ENCODE results near the gene TRAPPC10.

The TRAPPC10 gene

GRCh38 chr21:44011123-44011522, 986 bp upstream of the TRAPPC10 start:
- H3K27ac Mint-ChIP-seq: peak overlapping the region; percentile 97 to 98
- H3K4me3 Mint-ChIP-seq: peak overlapping the region; percentile 89 to 95
- H3K27me3 Mint-ChIP-seq: no peaks in the 10 kb centered on the region
- H3K9me3 Mint-ChIP-seq: no peaks in the 10 kb centered on the region
- DNase-seq (no peak), ATAC-seq (no peak)
- peaks cover 39% of the 10 kb centered on the region for H3K4me1 Mint-ChIP-seq

GRCh38 chr21:44012474-44013379, 618 bp downstream of the TRAPPC10 start:
- H3K4me3 Mint-ChIP-seq: peak overlapping the region; percentile 87 to 91
- no peaks in the 10 kb centered on the region for H3K27me3 Mint-ChIP-seq
- peak overlapping the region; percentile 81 to 86 for H3K27ac Mint-ChIP-seq
- no peaks in the 10 kb centered on the region for H3K9me3 Mint-ChIP-seq
- H3K4me1 Mint-ChIP-seq: peaks cover 55% of the 10 kb centered on the region
- ATAC-seq: peak; percentile 87
- peak; percentile 90 to 92 for DNase-seq

GRCh38 chr21:44013380-44014088, 1.4 kb downstream of the TRAPPC10 start:
- no peaks in the 10 kb centered on the region for H3K9me3 Mint-ChIP-seq

GRCh38 chr21:44017601-44018000, 5.5 kb downstream of the TRAPPC10 start:
- H3K4me1 Mint-ChIP-seq: peaks cover 95% of the 10 kb centered on the region
- H3K4me3 Mint-ChIP-seq: peak overlapping the region; percentile 33 to 39
- no peaks in the 10 kb centered on the region for H3K9me3 Mint-ChIP-seq
- peak overlapping the region in 1 of 2 donors; percentile 4 for H3K27ac Mint-ChIP-seq
- H3K27me3 Mint-ChIP-seq: no peaks in the 10 kb centered on the region
- ATAC-seq (no peak), DNase-seq (no peak)

More at GRCh38 chr21:44013380-44014088, 1.4 kb downstream of the TRAPPC10 start:
- ATAC-seq (peak; percentile 3), DNase-seq (peak in 1 of 2 donors; percentile 45)
- Mint-ChIP-seq H3K27ac (peak overlapping the region; percentile 81 to 86), H3K4me1 (peaks cover 63% of the 10 kb centered on the region), H3K27me3 (no peaks in the 10 kb centered on the region), H3K4me3 (peak overlapping the region; percentile 87 to 91)

GRCh38 chr21:44018127-44018526, 6.0 kb downstream of the TRAPPC10 start:
- Mint-ChIP-seq H3K4me1 (peaks cover 99% of the 10 kb centered on the region), H3K4me3 (peak overlapping the region; percentile 33 to 39), H3K9me3 (no peaks in the 10 kb centered on the region), H3K27me3 (no peaks in the 10 kb centered on the region), H3K27ac (peak overlapping the region in 1 of 2 donors; percentile 59)
- ATAC-seq (no peak), DNase-seq (no peak)

GRCh38 chr21:44018813-44019567, 6.9 kb downstream of the TRAPPC10 start:
- Mint-ChIP-seq H3K9me3 (no peaks in the 10 kb centered on the region), H3K4me1 (peaks cover 99% of the 10 kb centered on the region), H3K27me3 (no peaks in the 10 kb centered on the region), H3K27ac (peak overlapping the region; percentile 54 to 92), H3K4me3 (peak overlapping the region; percentile 67)
- DNase-seq (peak in 1 of 2 donors; percentile 24), ATAC-seq (peak; percentile 71)

GRCh38 chr21:44019568-44019958, 7.5 kb downstream of the TRAPPC10 start:
- DNase-seq: no peak
- Mint-ChIP-seq H3K27me3 (no peaks in the 10 kb centered on the region), H3K4me3 (peak overlapping the region; percentile 67), H3K27ac (peak overlapping the region; percentile 54 to 92), H3K9me3 (no peaks in the 10 kb centered on the region), H3K4me1 (peaks cover 99% of the 10 kb centered on the region)
- no peak for ATAC-seq

GRCh38 chr21:44020551-44020950, 8.4 kb downstream of the TRAPPC10 start:
- Mint-ChIP-seq H3K4me3 (no peak overlapping the region), H3K27ac (peak overlapping the region in 1 of 2 donors; percentile 28), H3K27me3 (no peaks in the 10 kb centered on the region), H3K9me3 (no peaks in the 10 kb centered on the region), H3K4me1 (peaks cover 99% of the 10 kb centered on the region)
- DNase-seq (no peak), ATAC-seq (no peak)

- DNase-seq (no peak), ATAC-seq (no peak)
- Mint-ChIP-seq H3K9me3 (no peaks in the 10 kb centered on the region), H3K27ac (peak overlapping the region; percentile 0 to 28), H3K4me3 (peak overlapping the region; percentile 4 to 34), H3K27me3 (no peaks in the 10 kb centered on the region), H3K4me1 (peaks cover 99% of the 10 kb centered on the region)
Observed at GRCh38 chr21:44021064-44021463, 9.0 kb downstream of the TRAPPC10 start.

- no peak overlapping the region for H3K27ac Mint-ChIP-seq
- DNase-seq: no peak
- H3K4me1 Mint-ChIP-seq: peaks cover 98% of the 10 kb centered on the region
- no peaks in the 10 kb centered on the region for H3K27me3 Mint-ChIP-seq
- H3K9me3 Mint-ChIP-seq: peaks cover 0 to 6% of the 10 kb centered on the region in 2 donors
- peak; percentile 56 for ATAC-seq
- H3K4me3 Mint-ChIP-seq: no peak overlapping the region
Observed at GRCh38 chr21:44024257-44024656, 12.1 kb downstream of the TRAPPC10 start.

GRCh38 chr21:44024887-44025353, 12.8 kb downstream of the TRAPPC10 start:
- peaks cover 98% of the 10 kb centered on the region for H3K4me1 Mint-ChIP-seq
- H3K4me3 Mint-ChIP-seq: peak overlapping the region; percentile 5 to 77
- H3K27me3 Mint-ChIP-seq: no peaks in the 10 kb centered on the region
- ATAC-seq (no peak), DNase-seq (no peak)
- peaks cover 0 to 6% of the 10 kb centered on the region in 2 donors for H3K9me3 Mint-ChIP-seq
- H3K27ac Mint-ChIP-seq: no peak overlapping the region

GRCh38 chr21:44027607-44028286, 15.6 kb downstream of the TRAPPC10 start:
- H3K27me3 Mint-ChIP-seq: no peaks in the 10 kb centered on the region
- peaks cover 0 to 6% of the 10 kb centered on the region in 2 donors for H3K9me3 Mint-ChIP-seq
- peaks cover 88% of the 10 kb centered on the region for H3K4me1 Mint-ChIP-seq
- no peak for ATAC-seq
- DNase-seq: no peak
- no peak overlapping the region for H3K4me3 Mint-ChIP-seq
- peak overlapping the region in 1 of 2 donors; percentile 44 for H3K27ac Mint-ChIP-seq

- no peak overlapping the region for H3K4me3 Mint-ChIP-seq
- no peak for ATAC-seq
- H3K4me1 Mint-ChIP-seq: peaks cover 82% of the 10 kb centered on the region
- H3K27me3 Mint-ChIP-seq: no peaks in the 10 kb centered on the region
- H3K27ac Mint-ChIP-seq: no peak overlapping the region
- peaks cover 0 to 6% of the 10 kb centered on the region in 2 donors for H3K9me3 Mint-ChIP-seq
- DNase-seq: no peak
Observed at GRCh38 chr21:44028287-44028659, 16.2 kb downstream of the TRAPPC10 start.

- no peak for DNase-seq
- no peak overlapping the region for H3K27ac Mint-ChIP-seq
- H3K4me1 Mint-ChIP-seq: peaks cover 69% of the 10 kb centered on the region
- no peak overlapping the region for H3K4me3 Mint-ChIP-seq
- H3K27me3 Mint-ChIP-seq: no peaks in the 10 kb centered on the region
- H3K9me3 Mint-ChIP-seq: peaks cover 0 to 6% of the 10 kb centered on the region in 2 donors
- ATAC-seq: no peak
Observed at GRCh38 chr21:44029460-44030087, 17.5 kb downstream of the TRAPPC10 start.
